ENCODE measurements around the gene GPR17. TPM values are rescaled to one million over a fixed set of nuclear protein-coding genes. Genes with fewer than 3 reads are reported as not detected.

Gene GPR17
- total RNA-seq, 1 donor from 2014 or later = not detected

DNA sequence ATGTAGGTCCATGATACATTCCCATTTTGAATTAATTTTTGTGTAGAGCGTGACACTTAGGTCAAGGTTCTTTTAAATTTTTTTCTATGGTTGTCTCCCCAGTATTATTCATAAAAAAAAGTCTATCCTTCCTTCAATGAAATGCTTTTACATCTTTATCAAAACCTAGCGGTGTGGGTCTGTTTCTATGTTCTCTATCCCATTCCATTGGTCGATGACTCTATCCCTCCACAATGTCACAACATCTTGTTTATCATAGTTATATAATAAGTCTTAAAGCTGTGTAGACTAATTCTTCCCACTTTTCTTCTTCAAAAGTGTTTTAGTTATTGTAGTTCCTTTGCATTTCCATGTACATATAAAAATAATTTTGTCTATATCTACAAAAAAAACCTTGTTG lies 47.2 kb upstream of the GPR17 start:
- no peaks in the 10 kb centered on the region for H3K4me1 Mint-ChIP-seq (ENCODE audit: low read depth)
- no peak overlapping the region for H3K27ac Mint-ChIP-seq
- H3K9me3 Mint-ChIP-seq (ENCODE audit: low read depth) = peaks cover 6% of the 10 kb centered on the region
- no peak overlapping the region for H3K4me3 Mint-ChIP-seq (ENCODE audit: low read depth)
- TF ChIP-seq CTCF (IDR thresholded peaks at IDR 0.05; ENCODE audit: unreplicated experiment) = no peak
- DNase-seq (ENCODE audit: low spot score, unreplicated experiment) = no peak
- no peaks in the 10 kb centered on the region for H3K36me3 Mint-ChIP-seq (ENCODE audit: insufficient read depth)
- no peaks in the 10 kb centered on the region for H3K27me3 Mint-ChIP-seq

DNA sequence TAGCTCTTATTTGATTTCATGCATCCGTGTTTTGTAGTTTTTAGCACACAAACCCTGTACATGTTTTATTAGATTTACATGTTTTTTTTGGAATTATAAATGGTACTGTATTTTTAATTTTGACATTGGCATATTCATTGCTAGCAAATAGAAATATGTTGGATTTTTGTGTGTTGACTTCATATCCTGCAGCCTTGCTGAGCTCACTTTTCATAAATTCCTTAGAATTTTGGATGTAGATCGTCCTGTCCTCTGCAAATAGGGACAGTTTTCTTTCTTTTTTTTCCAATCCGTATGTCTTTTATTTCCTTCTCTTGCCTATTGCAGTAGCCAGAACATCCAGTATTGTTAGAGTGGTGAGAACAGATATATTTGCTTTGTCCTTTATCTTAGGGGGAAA lies 46.7 kb upstream of the GPR17 start:
- H3K4me3 Mint-ChIP-seq (ENCODE audit: low read depth) = no peak overlapping the region
- H3K27me3 Mint-ChIP-seq = no peaks in the 10 kb centered on the region
- no peak overlapping the region for H3K27ac Mint-ChIP-seq

DNA sequence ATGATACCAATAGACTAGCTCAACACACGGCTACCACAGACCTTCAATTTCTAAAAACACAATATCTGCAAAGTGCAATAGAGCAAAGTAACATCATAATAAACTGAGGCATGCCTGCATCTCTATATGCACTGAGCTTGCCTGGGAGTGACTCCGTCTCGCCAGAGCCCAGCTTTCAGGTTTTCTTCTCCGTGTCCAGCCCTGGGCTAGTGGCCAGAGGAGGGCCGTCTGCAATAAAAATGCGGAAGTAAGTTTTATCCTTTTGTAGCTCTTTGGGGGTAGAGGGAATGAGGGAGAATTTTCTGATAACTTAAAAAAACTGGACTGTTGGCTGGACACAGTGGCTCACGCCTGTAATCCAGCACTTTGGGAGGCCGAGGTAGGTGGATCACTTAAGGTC lies 41.0 kb upstream of the GPR17 start:
- no peak for TF ChIP-seq CTCF (IDR thresholded peaks at IDR 0.05; ENCODE audit: unreplicated experiment)
- DNase-seq (ENCODE audit: low spot score, unreplicated experiment) = no peak
- Mint-ChIP-seq H3K27ac (no peak overlapping the region), H3K36me3 (ENCODE audit: insufficient read depth) (no peaks in the 10 kb centered on the region), H3K9me3 (ENCODE audit: low read depth) (no peaks in the 10 kb centered on the region), H3K4me3 (ENCODE audit: low read depth) (no peak overlapping the region), H3K4me1 (ENCODE audit: low read depth) (no peaks in the 10 kb centered on the region), H3K27me3 (peaks cover 2% of the 10 kb centered on the region)

More for the DNA sequence above, 46.7 kb upstream of the GPR17 start:
- no peaks in the 10 kb centered on the region for H3K4me1 Mint-ChIP-seq (ENCODE audit: low read depth)
- no peak for TF ChIP-seq CTCF (IDR thresholded peaks at IDR 0.05; ENCODE audit: unreplicated experiment)
- no peak for DNase-seq (ENCODE audit: low spot score, unreplicated experiment)
- H3K9me3 Mint-ChIP-seq (ENCODE audit: low read depth) = peaks cover 6% of the 10 kb centered on the region
- H3K36me3 Mint-ChIP-seq (ENCODE audit: insufficient read depth) = no peaks in the 10 kb centered on the region

- no peak for TF ChIP-seq CTCF (IDR thresholded peaks at IDR 0.05; ENCODE audit: unreplicated experiment)
- no peak for DNase-seq (ENCODE audit: low spot score, unreplicated experiment)
- Mint-ChIP-seq H3K36me3 (ENCODE audit: insufficient read depth) (no peaks in the 10 kb centered on the region), H3K4me1 (ENCODE audit: low read depth) (no peaks in the 10 kb centered on the region), H3K27me3 (peaks cover 2% of the 10 kb centered on the region), H3K9me3 (ENCODE audit: low read depth) (no peaks in the 10 kb centered on the region), H3K27ac (no peak overlapping the region), H3K4me3 (ENCODE audit: low read depth) (no peak overlapping the region)
These were observed 40.2 kb upstream of the GPR17 start for GRCh38 chr2:127605691-127606263.

DNA sequence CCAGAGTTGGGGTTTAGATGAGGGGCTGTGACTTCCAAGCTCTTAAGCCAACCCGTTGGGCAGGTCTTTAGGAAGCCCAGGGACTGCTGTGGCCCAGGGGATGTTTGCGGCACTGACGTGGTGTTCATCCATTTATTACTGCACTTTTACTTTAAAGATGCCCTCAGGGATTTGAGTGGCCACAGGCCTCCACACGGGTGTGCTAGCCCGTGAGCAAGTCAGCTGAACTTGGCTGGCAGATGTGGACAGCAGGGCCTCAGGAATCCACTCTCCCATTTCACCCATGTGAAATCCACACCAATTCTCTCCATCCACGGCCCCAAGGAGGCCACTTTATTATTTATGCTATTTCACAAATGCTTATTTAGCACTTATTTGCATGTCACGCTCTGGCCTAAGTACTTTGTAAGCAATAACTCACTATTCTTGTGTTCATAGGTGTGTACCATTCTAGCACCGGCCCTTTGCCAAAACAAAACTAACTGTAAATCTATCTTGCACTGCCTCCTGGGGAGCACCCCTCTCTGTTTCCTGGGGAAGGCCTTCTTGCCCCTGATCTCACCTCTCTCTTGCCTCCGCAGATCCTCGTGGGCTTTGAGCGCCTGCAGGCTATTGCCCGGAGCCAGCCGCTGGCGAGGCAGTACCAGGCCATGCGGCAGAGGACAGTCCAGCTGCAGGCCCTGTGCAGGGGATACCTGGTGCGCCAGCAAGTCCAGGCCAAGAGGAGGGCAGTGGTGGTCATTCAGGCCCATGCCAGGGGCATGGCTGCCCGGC lies 39.1 kb upstream of the GPR17 start:
- Mint-ChIP-seq H3K27me3 (peaks cover 2% of the 10 kb centered on the region), H3K4me3 (ENCODE audit: low read depth) (no peak overlapping the region), H3K4me1 (ENCODE audit: low read depth) (no peaks in the 10 kb centered on the region), H3K27ac (no peak overlapping the region), H3K36me3 (ENCODE audit: insufficient read depth) (no peaks in the 10 kb centered on the region), H3K9me3 (ENCODE audit: low read depth) (no peaks in the 10 kb centered on the region)
- DNase-seq (ENCODE audit: low spot score, unreplicated experiment) = no peak
- TF ChIP-seq CTCF (IDR thresholded peaks at IDR 0.05; ENCODE audit: unreplicated experiment) = no peak

All from progenitor cell of endocrine pancreas (in vitro differentiated cells).